Activated CD8-positive, alpha-beta T cell treated with anti-CD3 and anti-CD28 coated beads for 36 hours (primary cell): ENCODE measurements around the gene KNCN. TPM values are rescaled to one million over a fixed set of nuclear protein-coding genes. Genes with fewer than 3 reads are reported as not detected.

Experiments used
- ATAC-seq: fragments of 200-7000 bp; cut with Tn5 transposase; one replicate; pipeline ENCODE4 v1.10.0; 2021; ENCODE audit warnings: mild to moderate bottlenecking, moderate library complexity
- CTCF ChIA-PET: fragments of 350-600 bp; sonication (Branson Sonifier 250); formaldehyde crosslinking; loops from one replicate; lab custom pipeline; 2021; ENCODE audit warnings: antibody characterized with exemption; lab: Charles Lee
- POLR2A ChIA-PET: fragments of 350-600 bp; sonication (Branson Sonifier 250); formaldehyde crosslinking; loops from one replicate; lab custom pipeline; 2021; ENCODE audit warnings: antibody characterized with exemption; lab: Charles Lee
- DNase-seq: peaks from one replicate; pipeline ENCODE4 v3.0.0-alpha.2; 2020
- H3K27ac Mint-ChIP-seq: one replicate; pipeline ENCODE4 v1.8.0; 2021; ENCODE audit warnings: mild to moderate bottlenecking, mixed read lengths
- H3K27me3 Mint-ChIP-seq: one replicate; pipeline ENCODE4 v1.8.0; 2021; ENCODE audit warnings: mixed read lengths
- H3K36me3 Mint-ChIP-seq: one replicate; pipeline ENCODE4 v1.8.0; 2021; ENCODE audit warnings: low read depth, mixed read lengths
- H3K4me1 Mint-ChIP-seq: one replicate; pipeline ENCODE4 v1.8.0; 2021; ENCODE audit warnings: low read depth, mixed read lengths
- H3K4me3 Mint-ChIP-seq: one replicate; pipeline ENCODE4 v1.8.0; 2021; ENCODE audit warnings: mild to moderate bottlenecking, moderate library complexity, mixed read lengths
- H3K9me3 Mint-ChIP-seq: one replicate; pipeline ENCODE4 v1.8.0; 2021; ENCODE audit warnings: mixed read lengths
- CTCF ChIP-seq: fragments of 200-600 bp; IDR thresholded peaks from one replicate; pipeline ENCODE4 v1.8.0; 2022; ENCODE audit warnings: antibody characterized with exemption, mild to moderate bottlenecking
- intact Hi-C: fragments of 100-400 bp; cut with micrococcal nuclease; formaldehyde crosslinking; loops from one replicate; pipeline ENCODE4 v1.10.0; 2022
- total RNA-seq, 2 experiments: library from RNA; stranded (reverse); gene quantifications; one replicate each; pipeline ENCODE4 v1.2.3, GENCODE V29; 2021

The KNCN gene
- total RNA-seq, 2 experiments from 2014 or later = not detected

GRCh38 chr1:46524843-46525242 lies 26.6 kb downstream of the KNCN start:
- ATAC-seq = no peak
- intact Hi-C loops = no loop called here
- Mint-ChIP-seq H3K27me3 (peaks cover 35% of the 10 kb centered on the region), H3K4me1 (peaks cover 28% of the 10 kb centered on the region), H3K9me3 (no peaks in the 10 kb centered on the region), H3K27ac (no peak overlapping the region), H3K36me3 (no peaks in the 10 kb centered on the region), H3K4me3 (no peak overlapping the region)
- TF ChIP-seq CTCF = no peak
- DNase-seq = no peak
- ChIA-PET POLR2A (no interaction called here), CTCF (interaction anchor here (2.0 to 6.6 kb wide), 4 partner anchors 36 to 79 kb away, joined by 7 to 128 read pairs (median 45); partner anchors contain the start of gene DMBX1)

GRCh38 chr1:46523496-46524353 lies 27.7 kb downstream of the KNCN start:
- no peak for TF ChIP-seq CTCF
- DNase-seq = no peak
- ATAC-seq = no peak
- peaks cover 27% of the 10 kb centered on the region for H3K27me3 Mint-ChIP-seq
- no peaks in the 10 kb centered on the region for H3K36me3 Mint-ChIP-seq
- POLR2A ChIA-PET = no interaction called here
- intact Hi-C loops = no loop called here
- H3K27ac Mint-ChIP-seq = no peak overlapping the region
- CTCF ChIA-PET = interaction anchor here (2.0 to 2.2 kb wide), 2 partner anchors 46 to 77 kb away, joined by 7 to 14 read pairs; no protein-coding TSS in a partner anchor
- no peak overlapping the region for H3K4me3 Mint-ChIP-seq
- peaks cover 20% of the 10 kb centered on the region for H3K4me1 Mint-ChIP-seq
- H3K9me3 Mint-ChIP-seq = no peaks in the 10 kb centered on the region

- peak overlapping the region; percentile 75 for H3K27ac Mint-ChIP-seq
- H3K4me1 Mint-ChIP-seq = peaks cover 13% of the 10 kb centered on the region
- TF ChIP-seq CTCF = no peak
- POLR2A ChIA-PET = interaction anchor here (0.9 to 1.2 kb wide), 2 partner anchors 43 to 78 kb away, joined by 3 to 6 read pairs; no protein-coding TSS in a partner anchor
- ATAC-seq (no peak), DNase-seq (no peak)
- intact Hi-C loops = no loop called here
- no peaks in the 10 kb centered on the region for H3K9me3 Mint-ChIP-seq
- no peak overlapping the region for H3K4me3 Mint-ChIP-seq
- H3K36me3 Mint-ChIP-seq = no peaks in the 10 kb centered on the region
- CTCF ChIA-PET = interaction anchor here (1.0 to 2.2 kb wide), 4 partner anchors 13 to 76 kb away, joined by 4 to 14 read pairs (median 6); a partner anchor contains a TSS
- H3K27me3 Mint-ChIP-seq = peaks cover 25% of the 10 kb centered on the region
Observed at GRCh38 chr1:46522969-46523320, 28.5 kb downstream of the KNCN start.

GRCh38 chr1:46522184-46522968 lies 29.1 kb downstream of the KNCN start:
- DNase-seq = peak; percentile 61
- Mint-ChIP-seq H3K27me3 (peaks cover 23% of the 10 kb centered on the region), H3K27ac (peak overlapping the region; percentile 75), H3K4me1 (peaks cover 13% of the 10 kb centered on the region), H3K4me3 (no peak overlapping the region), H3K9me3 (no peaks in the 10 kb centered on the region), H3K36me3 (no peaks in the 10 kb centered on the region)
- TF ChIP-seq CTCF = no peak
- peak; percentile 97 for ATAC-seq
- ChIA-PET CTCF (interaction anchor here (0.8 to 2.2 kb wide), 9 partner anchors 10 to 203 kb away, joined by 3 to 14 read pairs (median 4); a partner anchor contains a TSS), POLR2A (interaction anchor here (0.8 to 1.2 kb wide), 3 partner anchors 29 to 77 kb away, joined by 3 to 6 read pairs (median 3); no protein-coding TSS in a partner anchor)
- intact Hi-C loops = no loop called here
